Ovary (tissue), 9 donors: ENCODE results near the gene HOMER1. TPM values are rescaled to one million over a fixed set of nuclear protein-coding genes. Genes with fewer than 3 reads are reported as not detected.
A peak's percentile ranks its signal among the peaks of the same experiment; 100 is the strongest.

ENCODE experiments used
- DNase-seq, 5 donors: peaks; one replicate each; pipeline ENCODE4 v3.0.0-alpha.2; 2019 to 2020
- H3K27ac ChIP-seq, 2 donors: fragments of 200-600 bp; one replicate each; pipeline versions ENCODE4 v1.5.1 to v1.8.0; 2019 to 2022
- H3K27me3 ChIP-seq: fragments of 200-600 bp; one replicate; pipeline ENCODE4 v1.8.0; 2022
- H3K36me3 ChIP-seq: fragments of 200-600 bp; sonication (generic); one replicate; pipeline ENCODE4 v1.5.1; 2019
- H3K4me1 ChIP-seq: one replicate; pipeline ENCODE4 v1.8.1; 2013; ENCODE audit warnings: mild to moderate bottlenecking, moderate library complexity; ENCODE audit not compliant: insufficient read depth
- H3K4me3 ChIP-seq: fragments of 200-600 bp; sonication (generic); one replicate; pipeline ENCODE4 v1.5.1; 2017
- H3K9me3 ChIP-seq, 2 donors: fragments of 200-600 bp in 1 of 2; sonication (generic) in 1 of 2; one replicate each; pipeline versions ENCODE4 v1.5.1 to v1.8.1; 2013 to 2019; ENCODE audit warnings: mild to moderate bottlenecking in 1 of 2, moderate library complexity in 1 of 2
- CTCF ChIP-seq, 3 donors: fragments of 450-650 bp in 2 of 3; fragments of 200-600 bp in 1 of 3; IDR thresholded peaks; one replicate each; pipeline versions ENCODE4 v1.5.1 to v1.8.0; 2016 to 2022; ENCODE audit warnings: antibody characterized with exemption in 3 of 3, mild to moderate bottlenecking in 1 of 3
- EP300 ChIP-seq: sonication (generic); formaldehyde crosslinking; IDR thresholded peaks from one replicate; pipeline ENCODE4 v1.6.1; 2017; ENCODE audit warnings: antibody characterized with exemption
- POLR2A ChIP-seq: fragments of 450-650 bp; IDR thresholded peaks from one replicate; pipeline ENCODE4 v1.6.1; 2017; ENCODE audit warnings: antibody characterized with exemption, mild to moderate bottlenecking, moderate library complexity
- WGBS, 3 donors: extraction: QIAGEN DNeasy Blood & Tissue Kit in 1 of 3; methylation state at CpG; one replicate each; pipeline versions ENCODE4 v1.1.5 to v1.1.7; 2013 to 2017; 5-methylcytosine and 5-hydroxymethylcytosine counted together
- intact Hi-C, 4 donors: fragments of 100-400 bp; cut with DNase I; formaldehyde crosslinking; loops; one replicate each; pipeline versions ENCODE4 v1.11.0 to v1.15.1; 2022 to 2023
- polyA plus RNA-seq, 2 donors: library from polyadenylated mRNA; stranded (reverse); fragments of 200-250 nt in 1 of 2; fragments of 350-450 nt in 1 of 2; fragmentation: Illumina TruSeq in 1 of 2; extraction: RNeasy Lipid Tissue Mini Kit (QIAGEN cat#74804) in 1 of 2; gene quantifications; one replicate each; pipeline ENCODE4 v1.2.3, GENCODE V29; 2013 to 2014
- total RNA-seq, 7 donors: library from RNA; depleted of rRNA in 2 of 7; stranded (reverse); fragments of >200 nt in 2 of 7; fragmentation: NEBNext Ultra II Directional in 3 of 7; extraction: Animal tissue kit (Norgen Biotek cat#: 25700) in 3 of 7; gene quantifications; one replicate each; pipeline versions ENCODE4 v1.1.0 to v1.2.4, GENCODE V29; 2016 to 2023
- donor health status: DM: no; HTN: no; CAD: no; lungs with moderate emphysema.
- donor health status: DM: no; HTN: no; CAD: no.
- donor health status: Bipolar disorder and iron deficiency.
- donor health status: DM: yes; HTN: yes; CAD: no.
- donor health status: DM: no; HTN: no; CAD: no.
- donor health status: DM: yes; HTN: yes; CAD: no.

HOMER1 gene
- total and polyA plus RNA-seq, 9 donors: 1.8 to 37.8 (median 10.9) TPM

- H3K9me3 ChIP-seq: no peaks in the 10 kb centered on the region
- intact Hi-C loops: no loop called here
- no peaks in the 10 kb centered on the region for H3K36me3 ChIP-seq
- H3K27me3 ChIP-seq: no peaks in the 10 kb centered on the region
- no peak overlapping the region for H3K27ac ChIP-seq
- no peak overlapping the region for H3K4me3 ChIP-seq
- TF ChIP-seq POLR2A: no peak
- no peak for TF ChIP-seq CTCF (IDR thresholded peaks at IDR 0.05)
- TF ChIP-seq EP300: no peak
- DNase-seq: no peak
- WGBS, 3 donors: 83 to 91% (median 83%) methylated on average over 3 of the region's 3 CpGs
- no peaks in the 10 kb centered on the region for H3K4me1 ChIP-seq
Measured at GRCh38 chr5:79420248-79420647, 93.7 kb downstream of the HOMER1 start.

GRCh38 chr5:79418276-79418675, 95.7 kb downstream of the HOMER1 start:
- WGBS, 3 donors: 85 to 92% (median 92%) methylated on average over 5 of the region's 5 CpGs
- H3K4me1 ChIP-seq: no peaks in the 10 kb centered on the region
- no peak overlapping the region for H3K27ac ChIP-seq
- no peak overlapping the region for H3K4me3 ChIP-seq
- H3K9me3 ChIP-seq: no peaks in the 10 kb centered on the region
- intact Hi-C loops: no loop called here
- TF ChIP-seq EP300 (no peak), POLR2A (no peak), CTCF (IDR thresholded peaks at IDR 0.05) (no peak)
- H3K36me3 ChIP-seq: no peaks in the 10 kb centered on the region
- no peaks in the 10 kb centered on the region for H3K27me3 ChIP-seq
- DNase-seq: no peak

GRCh38 chr5:79417495-79417894, 96.4 kb downstream of the HOMER1 start:
- no peaks in the 10 kb centered on the region for H3K27me3 ChIP-seq
- intact Hi-C loops: no loop called here
- no peak for TF ChIP-seq CTCF (IDR thresholded peaks at IDR 0.05)
- TF ChIP-seq POLR2A: no peak
- no peak for TF ChIP-seq EP300
- 93 to 97% (median 96%) methylated on average over 1 of the region's 1 CpG for WGBS, 3 donors
- no peaks in the 10 kb centered on the region for H3K4me1 ChIP-seq
- H3K9me3 ChIP-seq: no peaks in the 10 kb centered on the region
- no peak overlapping the region for H3K4me3 ChIP-seq
- no peak for DNase-seq
- no peaks in the 10 kb centered on the region for H3K36me3 ChIP-seq
- H3K27ac ChIP-seq: no peak overlapping the region

GRCh38 chr5:79416499-79416898, 97.4 kb downstream of the HOMER1 start:
- TF ChIP-seq EP300 (no peak), POLR2A (no peak), CTCF (IDR thresholded peaks at IDR 0.05) (no peak)
- 45 to 69% (median 63%) methylated on average over 2 of the region's 2 CpGs for WGBS, 3 donors
- no peaks in the 10 kb centered on the region for H3K36me3 ChIP-seq
- no peak overlapping the region for H3K4me3 ChIP-seq
- peak in 1 of 5 donors; percentile 14 for DNase-seq
- no peaks in the 10 kb centered on the region for H3K4me1 ChIP-seq
- no peaks in the 10 kb centered on the region for H3K9me3 ChIP-seq
- no peak overlapping the region for H3K27ac ChIP-seq
- no peaks in the 10 kb centered on the region for H3K27me3 ChIP-seq
- intact Hi-C loops: no loop called here

- no peaks in the 10 kb centered on the region for H3K4me1 ChIP-seq
- H3K9me3 ChIP-seq: no peaks in the 10 kb centered on the region
- no peak overlapping the region for H3K4me3 ChIP-seq
- intact Hi-C loops: no loop called here
- H3K36me3 ChIP-seq: no peaks in the 10 kb centered on the region
- no peak for DNase-seq
- TF ChIP-seq EP300 (no peak), POLR2A (no peak), CTCF (IDR thresholded peaks at IDR 0.05) (no peak)
- H3K27me3 ChIP-seq: no peaks in the 10 kb centered on the region
- no peak overlapping the region for H3K27ac ChIP-seq
Measured at GRCh38 chr5:79413112-79413511, 100.8 kb downstream of the HOMER1 start.
